HG02678 (cell line): ENCODE results near the gene FAM20C.

Experiments used
- ATAC-seq: cut with Tn5 transposase; IDR thresholded peaks from one replicate; pipeline ENCODE4 v1.9.1; 2021; ENCODE audit warnings: mild to moderate bottlenecking, moderate library complexity; ENCODE audit not compliant: unreplicated experiment

The FAM20C gene

DNA sequence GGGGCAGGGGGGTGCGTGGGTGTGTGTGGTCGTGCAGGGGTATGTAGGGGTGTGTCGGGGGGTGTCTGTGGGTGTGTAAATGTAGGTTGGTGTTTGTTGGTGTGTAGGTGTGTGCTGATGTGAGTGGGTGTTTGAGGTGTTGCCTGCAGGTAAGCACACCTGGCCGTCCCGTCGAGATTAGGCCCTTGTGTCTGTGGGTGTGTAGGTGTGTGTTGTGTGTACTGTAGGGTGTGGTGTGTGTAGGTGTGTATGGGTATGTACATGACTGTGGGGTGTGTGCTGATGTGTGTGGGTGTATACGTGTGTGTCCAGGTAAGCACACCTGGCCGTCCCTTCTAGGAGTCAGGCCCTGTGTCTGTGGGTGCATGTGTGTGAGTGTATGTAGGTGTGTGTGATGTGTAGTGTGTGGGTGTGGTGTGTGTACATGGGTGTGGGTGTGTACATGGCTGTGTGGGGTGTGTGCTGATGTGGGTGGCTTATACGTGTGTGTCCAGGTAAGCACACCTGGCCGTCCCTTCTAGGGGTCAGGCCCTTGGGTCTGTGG, 15.8 kb downstream of the FAM20C start:
- ATAC-seq, result no peak

DNA sequence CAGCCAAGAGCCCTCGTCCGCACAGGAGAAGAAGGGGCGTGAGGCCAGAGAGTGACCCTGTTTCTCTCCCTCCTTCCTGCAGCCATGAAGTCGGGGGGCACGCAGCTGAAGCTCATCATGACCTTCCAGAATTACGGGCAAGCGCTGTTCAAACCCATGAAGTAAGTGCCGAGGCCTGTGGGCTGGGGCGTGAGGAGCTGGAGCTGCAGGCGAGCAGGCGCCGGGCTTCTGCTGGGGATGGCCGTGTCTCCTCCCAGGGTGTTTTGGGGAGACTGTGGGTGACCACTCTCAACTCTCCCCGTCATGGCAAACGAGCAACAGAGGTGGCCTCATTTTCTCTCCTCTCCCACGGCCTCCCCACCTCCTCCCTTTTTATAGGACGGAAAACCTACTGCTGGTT, 16.4 kb downstream of the FAM20C start:
- ATAC-seq, result no peak

DNA sequence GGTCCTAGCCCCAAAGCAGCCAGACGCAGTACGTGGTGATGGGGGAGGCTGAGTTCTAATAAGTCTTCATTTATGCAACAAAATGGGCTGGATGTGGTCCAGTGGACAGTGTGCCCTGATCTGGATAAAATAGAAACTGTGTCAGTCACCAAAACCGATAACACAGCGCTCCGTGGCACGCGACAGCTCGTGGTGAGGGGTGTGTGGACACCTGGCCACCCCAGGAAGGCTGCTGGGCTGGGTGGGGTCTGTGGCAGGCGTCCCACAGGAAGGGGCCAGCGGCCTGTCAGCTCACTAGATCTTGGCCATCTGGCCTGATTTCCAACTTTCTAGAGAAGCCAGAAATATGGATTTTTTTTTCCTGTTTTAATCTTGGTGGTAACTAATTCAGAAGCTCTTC, 17.0 kb downstream of the FAM20C start:
- ATAC-seq, result no peak

DNA sequence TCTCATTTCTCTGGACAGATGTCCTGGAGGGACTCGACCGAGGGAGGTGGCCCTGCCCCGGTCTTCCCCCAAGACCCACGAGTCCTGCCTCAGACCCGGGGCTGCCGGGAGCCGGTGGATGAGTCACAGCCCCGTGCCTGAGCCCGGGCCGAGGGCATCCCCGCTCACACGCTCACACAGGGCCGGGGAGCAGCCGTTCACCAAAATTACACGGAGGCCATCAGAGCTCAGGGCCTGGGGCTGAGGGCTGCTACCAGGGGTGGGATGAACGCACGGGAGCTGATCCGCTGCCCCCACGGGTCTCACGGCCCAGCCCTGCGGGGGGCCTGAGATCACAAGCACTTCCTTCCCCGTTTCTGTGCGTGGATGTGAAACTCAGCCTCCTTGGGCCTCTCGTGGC, 17.5 kb downstream of the FAM20C start:
- no peak for ATAC-seq

DNA sequence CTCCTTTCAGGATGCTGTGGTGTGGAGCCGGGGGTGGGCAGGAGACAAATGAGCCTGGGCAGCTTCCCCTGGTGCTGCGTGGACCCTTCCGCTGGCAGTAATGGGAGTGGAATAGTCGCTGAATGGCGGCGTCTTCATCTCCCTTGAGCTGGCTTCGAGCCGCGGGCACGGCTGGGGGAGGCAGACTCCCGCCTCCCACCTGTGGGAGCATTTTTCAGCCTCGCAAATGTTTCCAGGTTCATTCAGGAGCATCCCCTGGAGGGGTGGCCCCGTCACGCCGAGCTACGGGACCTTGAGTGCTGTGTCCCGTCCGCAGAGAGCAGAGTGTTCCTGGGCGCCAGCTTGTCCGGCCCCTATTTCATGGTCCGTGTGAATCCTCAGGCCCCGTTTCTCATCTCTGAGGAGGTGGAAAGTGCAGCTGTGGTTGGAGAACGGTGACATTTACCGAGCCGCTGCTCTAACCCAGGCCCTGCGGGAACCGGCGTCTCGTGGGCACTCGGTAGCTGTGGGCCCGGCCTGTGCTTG, 18.1 kb downstream of the FAM20C start:
- ATAC-seq, result no peak

DNA sequence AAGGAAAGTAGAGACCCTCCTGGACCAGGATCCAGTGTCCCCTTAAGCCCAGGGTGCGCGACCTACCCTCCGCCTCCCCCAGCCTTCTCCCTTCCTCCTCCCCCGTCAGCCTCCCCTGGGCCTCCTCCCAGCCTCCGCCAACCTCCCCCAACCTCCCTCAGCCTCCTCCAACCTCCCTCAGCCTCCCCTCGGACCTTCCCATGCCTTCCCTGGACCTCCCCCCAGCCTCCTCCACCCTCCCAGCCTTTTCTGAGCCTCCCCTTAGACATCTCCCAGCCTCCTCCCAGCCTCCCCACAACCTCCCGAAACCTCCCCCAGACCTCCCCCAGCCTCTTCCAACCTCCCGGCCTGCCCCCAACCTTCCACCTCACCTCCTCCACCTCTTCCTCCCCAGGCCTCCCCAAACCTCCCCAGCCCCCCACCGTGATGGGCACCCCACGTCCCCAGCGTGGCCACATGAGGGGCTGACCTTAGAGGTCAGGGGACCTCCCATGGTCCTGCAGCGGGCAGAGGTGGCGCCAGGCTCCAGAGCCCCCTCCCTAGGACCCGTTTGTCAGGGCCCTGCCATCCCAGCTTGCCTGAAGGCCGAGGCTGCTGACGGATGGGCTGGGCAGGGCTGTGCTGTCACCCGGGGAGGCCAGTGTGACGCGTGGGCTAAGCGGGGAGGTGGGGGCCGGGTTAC, 18.8 kb downstream of the FAM20C start:
- ATAC-seq, result no peak

DNA sequence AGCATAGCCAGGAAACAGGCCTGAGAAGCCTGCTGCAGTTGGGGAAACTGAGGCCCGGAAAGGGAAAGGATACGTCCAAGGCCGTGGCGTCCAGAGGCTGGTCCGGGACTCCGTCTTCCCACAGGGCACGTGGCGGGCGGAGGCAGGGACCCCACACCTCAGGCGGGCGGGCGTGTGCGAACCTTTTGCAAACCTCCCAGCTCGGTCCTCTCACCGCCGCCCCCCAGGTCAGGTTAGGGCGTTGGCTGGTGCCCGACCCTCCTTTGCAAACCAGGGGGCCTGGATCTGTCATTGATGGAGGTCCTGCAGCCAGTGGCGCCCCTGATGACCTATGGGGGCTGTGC, 19.3 kb downstream of the FAM20C start:
- no peak for ATAC-seq

DNA sequence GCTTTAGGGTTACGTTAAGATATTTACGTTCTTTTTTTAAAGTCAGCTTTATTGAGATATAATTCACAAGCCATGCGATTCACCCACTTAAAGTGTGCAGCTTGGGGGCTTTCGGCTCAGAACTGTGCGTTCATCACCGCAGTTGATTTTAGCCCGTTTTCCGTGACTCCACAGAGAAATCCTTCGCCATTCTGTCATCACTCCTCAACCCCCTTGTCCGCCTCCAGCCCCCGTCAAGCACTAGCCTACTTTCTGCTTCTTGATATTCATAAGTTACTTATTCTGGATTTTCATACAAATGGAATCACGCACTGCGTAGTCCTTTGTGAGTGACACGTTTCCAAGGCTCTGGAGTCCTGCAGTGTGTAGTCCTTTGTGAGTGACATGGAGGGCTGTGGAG, 20.4 kb downstream of the FAM20C start:
- ATAC-seq, result no peak

DNA sequence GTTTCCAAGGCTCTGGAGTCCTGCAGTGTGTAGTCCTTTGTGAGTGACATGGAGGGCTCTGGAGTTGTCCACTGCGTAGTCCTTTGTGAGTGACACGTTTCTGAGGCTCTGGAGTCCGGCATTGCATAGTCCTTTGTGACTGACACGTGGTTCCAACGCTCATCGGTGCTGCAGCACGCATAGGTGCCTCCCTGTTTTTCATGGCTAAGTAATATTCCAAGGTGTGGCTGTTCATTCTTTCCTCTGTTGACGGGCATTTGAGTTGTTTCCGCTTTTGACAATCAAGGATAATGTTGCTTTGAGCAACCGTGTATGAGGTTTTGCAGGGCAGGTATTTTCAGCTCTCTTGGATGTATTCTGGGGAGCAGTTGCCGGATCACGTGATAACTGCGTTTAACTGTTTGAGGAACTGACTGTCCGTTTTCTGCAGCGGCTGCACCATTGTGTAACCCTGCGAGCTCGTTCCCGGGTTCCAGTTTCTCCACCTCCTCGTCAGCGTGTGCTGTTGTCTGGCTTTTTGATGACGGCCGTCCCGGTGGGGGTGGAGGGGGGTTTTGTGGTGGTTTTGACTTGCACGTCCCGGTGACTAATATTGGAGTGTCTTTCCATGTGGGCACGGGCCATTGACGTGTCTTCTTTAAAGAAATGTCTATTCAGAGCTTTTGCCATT, 21.1 kb downstream of the FAM20C start:
- ATAC-seq, result no peak

DNA sequence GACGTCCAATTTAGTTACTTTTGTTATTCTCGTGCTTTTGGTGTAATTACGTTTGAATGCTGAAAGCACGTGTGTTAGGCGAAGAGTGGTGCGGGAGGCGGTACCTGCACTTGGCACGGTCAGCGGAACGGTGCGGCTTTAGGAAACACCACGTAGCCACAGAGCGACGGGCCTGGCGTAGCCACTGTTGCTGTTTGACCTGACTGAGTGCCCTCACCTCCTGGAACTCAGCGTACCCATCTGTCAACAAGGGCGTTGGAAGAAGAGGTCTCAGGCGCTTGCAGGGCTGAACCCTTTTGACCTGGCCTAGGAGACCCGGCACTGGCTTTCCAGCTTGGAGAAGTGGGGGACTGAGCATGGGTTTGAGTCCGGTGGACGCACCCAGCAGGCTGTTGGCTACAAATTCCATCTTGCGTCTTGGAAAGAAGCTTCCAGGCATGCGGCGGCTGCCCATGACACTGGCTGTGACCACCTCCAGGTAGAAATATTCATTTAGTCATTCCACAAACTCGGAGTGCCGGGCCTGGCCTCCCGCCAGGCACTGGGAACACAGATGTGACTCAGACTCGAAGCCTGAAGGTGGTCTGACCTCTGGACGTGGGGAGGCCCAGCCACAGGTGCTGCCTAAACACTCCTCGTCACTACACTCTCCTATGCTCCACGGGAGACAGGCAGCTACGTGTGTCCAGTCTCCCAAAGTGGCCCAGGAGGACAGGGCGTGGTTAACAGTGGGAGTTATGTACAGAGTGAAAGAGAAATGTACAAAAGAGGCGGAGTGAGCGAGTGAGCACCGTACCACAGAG, 22.2 kb downstream of the FAM20C start:
- ATAC-seq, result no peak

DNA sequence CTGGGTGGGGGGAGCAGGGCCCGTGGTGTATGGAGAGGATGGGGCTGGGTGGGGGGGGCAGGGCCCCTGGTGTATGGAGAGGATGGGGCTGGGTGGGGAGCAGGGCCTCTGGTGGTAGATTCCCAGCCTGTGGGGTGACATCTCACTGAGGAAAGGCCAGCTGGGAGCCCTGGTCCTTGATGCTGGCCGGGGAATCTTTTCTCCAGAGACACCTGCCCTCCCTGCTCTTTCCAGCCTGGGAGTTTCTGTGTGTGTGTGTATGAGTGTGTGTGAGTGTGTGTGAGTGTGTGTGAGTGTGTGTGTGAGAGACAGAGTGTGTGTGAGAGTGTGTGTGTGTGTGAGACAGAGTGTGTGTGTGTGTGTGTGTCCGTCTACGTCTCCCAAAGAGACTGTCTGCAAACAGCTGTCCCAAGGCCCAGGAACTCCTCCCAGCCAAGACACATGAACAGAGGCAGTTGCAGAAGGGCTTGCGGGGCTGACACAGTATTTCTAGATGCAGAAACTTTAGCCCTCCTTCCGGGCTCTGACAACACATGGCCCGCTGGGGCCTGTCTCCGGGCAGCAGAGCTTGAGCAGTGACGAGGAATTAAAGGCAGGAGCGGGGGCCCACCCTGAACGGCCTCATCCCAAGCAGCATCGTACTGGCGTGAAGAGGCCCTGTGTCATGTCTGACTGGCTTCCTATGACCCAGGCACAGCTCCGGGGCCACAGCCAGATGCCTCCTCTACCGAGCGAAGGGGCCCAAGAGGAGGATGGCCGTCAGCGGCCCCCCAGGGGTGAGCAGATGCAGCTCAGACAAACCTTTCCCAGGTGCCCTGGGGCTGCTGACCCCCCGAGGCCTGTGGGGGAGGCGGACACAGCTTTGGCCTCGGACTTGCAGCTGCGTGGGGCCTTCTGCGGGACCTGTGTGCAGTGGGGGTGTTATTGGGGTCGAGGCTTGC, 24.3 kb downstream of the FAM20C start:
- no peak for ATAC-seq

DNA sequence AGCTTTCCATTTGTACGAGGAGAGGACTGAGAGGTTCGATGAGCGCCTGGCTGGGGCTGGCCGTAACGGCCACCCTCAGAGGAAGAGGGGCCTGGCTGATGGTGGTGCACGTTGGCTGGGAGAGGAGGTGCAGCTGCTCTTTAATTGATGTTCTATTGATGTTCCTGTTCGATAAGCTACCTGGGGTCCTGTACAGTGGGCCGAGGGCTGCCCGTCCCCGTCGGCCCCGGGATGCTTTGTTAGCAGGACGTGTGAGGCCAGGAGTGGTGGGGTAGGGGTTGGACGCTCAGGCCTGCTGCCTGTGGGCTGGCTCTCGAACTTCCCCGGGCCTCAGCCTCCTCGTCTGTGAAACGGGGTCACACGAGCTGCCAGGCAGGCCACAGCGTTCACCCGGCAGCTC, 25.4 kb downstream of the FAM20C start:
- ATAC-seq, result no peak

DNA sequence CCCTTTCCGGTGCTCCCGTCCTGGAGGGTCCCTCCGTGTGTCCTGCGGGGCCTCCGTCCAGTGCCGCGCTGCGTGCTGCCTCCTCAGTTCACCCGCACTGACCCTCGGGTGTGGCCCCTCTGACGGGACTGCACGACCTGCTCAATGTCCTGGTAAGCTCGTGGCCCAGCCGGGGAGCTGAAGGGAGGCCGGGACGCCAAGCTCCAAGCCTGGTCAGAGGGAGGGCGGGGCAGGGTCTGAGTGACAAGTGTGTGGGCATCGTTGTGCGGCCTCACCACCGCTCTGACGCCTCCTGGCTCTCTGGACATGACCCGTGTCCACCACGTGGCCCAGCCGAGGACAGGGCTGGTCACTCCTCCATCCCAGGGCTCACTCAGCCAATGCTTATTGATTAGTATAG, 25.9 kb downstream of the FAM20C start:
- ATAC-seq, result no peak

DNA sequence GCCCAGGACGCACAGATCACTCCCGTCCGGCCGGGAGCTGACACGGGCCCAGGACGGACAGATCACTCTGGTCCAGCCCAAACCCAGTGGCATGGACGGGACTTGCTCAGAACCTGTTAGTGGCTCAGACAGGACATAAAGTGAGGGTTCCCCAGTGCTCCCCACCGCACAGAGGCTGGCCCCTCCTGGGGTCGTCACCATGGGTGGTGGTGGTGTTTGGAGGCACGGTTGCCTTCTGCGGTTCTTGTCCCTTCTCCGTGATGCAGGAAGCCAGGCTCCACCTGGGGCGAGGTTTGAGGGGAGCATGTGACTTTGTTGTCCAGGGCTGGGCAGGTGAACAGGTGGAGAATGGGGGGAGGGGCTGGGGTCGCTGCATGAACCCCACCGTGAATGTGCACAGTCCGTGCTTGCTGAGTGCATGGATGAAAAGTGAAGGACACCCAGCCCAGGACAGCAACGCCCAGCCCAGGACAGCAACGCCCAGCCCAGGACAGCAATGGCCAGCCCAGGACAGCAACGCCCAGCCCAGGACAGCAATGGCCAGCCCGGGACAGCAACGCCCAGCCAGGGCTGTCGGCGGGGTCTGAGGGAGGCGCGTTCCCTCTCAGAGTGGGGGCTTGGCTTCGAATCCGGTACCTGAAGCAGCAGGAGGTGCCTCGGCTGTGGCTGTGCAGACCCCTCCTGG, 26.7 kb downstream of the FAM20C start:
- no peak for ATAC-seq

DNA sequence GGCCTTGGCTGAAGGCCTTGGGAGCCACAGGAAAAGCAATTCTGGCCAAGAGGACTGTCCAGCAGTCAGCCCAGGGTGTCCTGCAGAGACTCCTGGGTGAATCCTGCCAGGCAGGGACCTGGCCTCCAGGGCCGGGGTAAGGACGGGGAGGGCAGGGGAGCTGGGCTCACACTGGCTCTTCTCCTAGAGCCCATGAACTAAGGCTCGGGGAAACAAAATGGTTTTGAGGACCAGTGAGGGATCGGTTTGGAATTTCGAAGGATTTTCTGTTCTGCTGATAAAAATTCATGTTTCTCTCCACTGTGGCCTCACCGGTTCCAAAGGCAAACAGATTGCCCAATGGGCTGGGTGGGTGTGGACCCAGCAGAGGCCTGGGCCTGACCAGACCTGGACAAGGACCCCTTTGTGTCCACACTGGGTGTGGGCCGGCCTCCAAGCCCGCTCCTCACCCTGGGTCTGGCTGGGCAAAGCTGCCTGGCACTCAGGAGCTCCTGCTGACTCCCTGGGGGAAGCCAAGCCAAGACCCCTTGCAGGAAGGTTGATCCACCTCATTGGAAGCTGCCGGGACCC, 27.3 kb downstream of the FAM20C start:
- no peak for ATAC-seq

DNA sequence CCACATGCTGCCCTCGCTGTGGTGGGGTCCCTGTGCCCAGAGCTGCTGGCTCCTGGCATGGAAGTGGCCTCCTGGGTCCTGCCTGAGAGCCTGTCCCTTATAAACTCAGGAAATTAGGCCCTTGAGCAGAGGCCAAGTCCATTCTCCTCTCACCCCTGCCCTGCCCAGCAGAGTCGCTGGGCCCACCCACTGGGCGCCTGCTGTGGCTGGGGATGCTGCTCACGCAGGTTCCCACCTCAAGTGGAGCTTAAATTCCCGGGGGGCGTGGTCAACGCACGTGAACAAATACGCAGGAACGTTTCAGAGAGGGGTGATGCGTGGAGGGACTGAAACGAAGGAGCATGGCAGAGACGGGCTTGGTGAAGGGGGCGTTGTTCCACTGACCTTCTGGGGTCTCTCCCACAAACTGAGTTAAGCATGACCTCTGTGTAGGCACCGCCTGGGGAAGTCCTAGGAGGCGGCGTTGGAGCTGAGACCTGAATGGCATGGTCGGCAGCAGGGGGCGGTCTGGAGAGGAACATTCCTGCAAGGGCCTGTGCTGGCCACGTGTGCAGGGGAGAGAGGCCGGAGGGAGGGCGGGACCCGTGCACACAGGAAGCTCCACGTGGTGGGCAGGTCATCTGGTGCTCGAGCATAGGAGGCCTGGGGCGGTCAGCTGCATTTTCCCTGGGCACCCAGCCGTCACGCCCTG, 27.9 kb downstream of the FAM20C start:
- ATAC-seq, result no peak

DNA sequence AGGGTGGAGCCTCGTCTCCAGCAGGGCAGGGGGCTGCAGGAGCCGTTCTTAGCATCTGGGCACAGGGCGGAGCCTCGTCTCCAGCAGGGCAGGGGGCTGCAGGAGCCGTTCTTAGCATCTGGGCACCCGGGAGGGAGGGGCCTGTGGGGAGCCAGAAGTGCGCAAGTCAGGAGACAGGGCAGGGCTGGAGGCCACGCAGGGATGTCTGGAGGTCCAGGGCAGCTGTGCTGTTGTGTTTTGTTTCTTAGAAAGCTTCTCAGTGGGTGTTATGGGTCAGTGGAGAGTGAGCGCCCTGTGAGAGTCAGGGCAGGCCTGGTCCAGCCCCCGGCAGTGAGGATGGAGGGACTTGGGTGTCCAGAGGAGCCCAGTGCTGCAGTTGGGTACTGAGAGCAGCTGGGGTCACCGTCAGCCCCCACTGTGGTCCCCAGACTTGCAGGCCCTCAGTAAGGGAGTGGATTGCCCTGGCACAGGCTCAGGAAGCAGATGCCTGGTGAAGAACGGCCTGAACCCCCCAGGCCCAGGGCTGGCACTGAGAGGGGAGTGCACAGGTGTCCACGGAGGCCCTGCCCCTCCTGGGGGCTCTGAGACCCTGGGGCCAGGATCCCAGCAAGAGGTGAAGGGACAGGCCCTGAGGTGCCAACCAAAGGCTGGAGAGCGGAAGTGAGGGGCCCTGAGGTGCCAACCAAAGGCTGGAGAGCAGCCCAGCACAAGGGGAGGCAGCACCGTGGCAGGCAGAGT, 29.8 kb downstream of the FAM20C start:
- no peak for ATAC-seq

DNA sequence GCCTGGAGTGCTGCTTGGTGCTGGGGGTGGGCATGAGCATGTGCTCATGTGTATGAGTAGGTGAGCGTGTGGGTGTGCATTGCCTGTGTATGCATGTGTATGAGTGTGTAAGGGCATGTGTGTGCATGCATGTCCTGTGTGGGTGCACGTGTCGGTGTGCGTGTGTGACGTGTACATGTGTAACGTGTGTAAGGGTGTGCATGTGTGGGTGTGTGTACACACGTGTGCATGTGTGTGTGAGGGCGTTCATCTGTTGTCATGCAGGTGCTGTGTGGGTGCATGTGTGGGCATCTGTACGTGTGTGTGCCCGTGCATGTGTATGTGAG, 30.3 kb downstream of the FAM20C start:
- no peak for ATAC-seq
